Measurements from ENCODE around the gene SH3GLB1. TPM values are rescaled to one million over a fixed set of nuclear protein-coding genes. Genes with fewer than 3 reads are reported as not detected.

The SH3GLB1 gene
- total and polyA plus RNA-seq, 9 of the 15 experiments (the other 6 are each of a cell fraction or from before 2014, with no cell fraction given), result 8.6 to 34.2 (median 24.2) TPM

DNA sequence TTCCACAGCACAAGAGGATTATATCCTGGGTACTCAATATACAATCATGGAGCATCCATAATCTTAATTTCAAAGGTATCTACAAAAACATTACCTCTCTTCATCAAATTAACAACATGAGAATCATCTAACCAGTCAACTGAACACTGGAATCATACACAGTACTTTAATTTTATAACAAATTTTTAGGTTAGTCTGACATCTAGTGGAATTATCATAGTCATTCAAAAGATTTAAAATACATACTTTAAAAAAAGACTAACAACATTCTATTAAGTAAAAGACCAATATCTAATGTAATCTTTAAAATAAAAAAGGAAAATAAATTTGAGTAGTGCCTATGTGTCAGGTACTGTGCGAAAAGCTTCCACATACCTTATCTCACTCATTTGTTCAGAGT is 16.8 kb upstream of the SH3GLB1 start (continued):
- TF ChIP-seq ZNF696 (CRISPR knock-in tag; conservative IDR thresholded peaks at IDR 0.05) (no peak), NFIX (CRISPR knock-in tag; IDR thresholded peaks at IDR 0.05; ENCODE audit: low read depth) (no peak)

DNA sequence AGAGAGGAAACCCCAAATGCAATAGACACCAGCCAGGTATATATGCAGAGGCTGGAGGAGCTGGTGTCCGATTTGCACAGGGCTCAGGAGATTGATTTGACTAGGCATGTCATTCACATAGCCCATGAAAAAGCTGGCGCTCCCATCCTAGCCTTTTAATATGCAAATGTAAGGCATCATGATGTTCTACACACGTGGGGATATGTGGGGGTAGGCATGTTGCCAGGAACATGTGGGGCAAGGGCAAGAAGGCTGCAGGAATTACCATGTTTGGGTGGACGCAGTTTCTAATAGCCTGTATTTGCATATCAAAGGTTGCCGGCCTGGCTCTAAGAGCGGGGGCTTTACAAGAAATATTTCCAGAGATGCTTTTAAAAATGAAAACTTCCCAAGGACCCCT is 11.7 kb upstream of the SH3GLB1 start:
- H3K9me3 ChIP-seq (replicated peaks; ENCODE audit: control insufficient read depth, insufficient read depth, low read depth, low read length), result no peaks in the 10 kb centered on the region
- 1% methylated on average over 6 of the region's 6 CpGs for WGBS (ENCODE audit: insufficient coverage, low coverage, missing lambda C conversion rate)
- ATAC-seq (no peak), DNase-seq (ENCODE audit: extremely low read depth in 1 of 4, low spot score in 3 of 4) (no peak), FAIRE-seq (no peak)
- H3K4me2 ChIP-seq (ENCODE audit: insufficient read depth, low read length), result no peak overlapping the region
- H3K4me3 ChIP-seq, result no peak overlapping the region
- H3K4me1 ChIP-seq (replicated peaks in 1 of 2; ENCODE audit: control insufficient read depth in 2 of 2, insufficient read depth in 2 of 2, low read length in 2 of 2), result no peaks in the 10 kb centered on the region
- no peak overlapping the region for H3K9ac ChIP-seq (ENCODE audit: insufficient read depth in 1 of 2, low read depth in 2 of 2, low read length in 2 of 2)
- H3K9me1 ChIP-seq (ENCODE audit: control insufficient read depth, insufficient read depth, low read length), result no peaks in the 10 kb centered on the region
- no peaks in the 10 kb centered on the region for H3K79me2 ChIP-seq (ENCODE audit: control insufficient read depth, insufficient read depth, low read length)
- H3K27me3 ChIP-seq (ENCODE audit: control insufficient read depth in 2 of 2, insufficient read depth in 2 of 2, low read length in 2 of 2), result peaks cover 0 to 4% of the 10 kb centered on the region in 2 experiments; a peak in 2 of 5 replicates
- no peak overlapping the region for H2AFZ ChIP-seq (ENCODE audit: low read depth, low read length)
- intact Hi-C loops (cut with micrococcal nuclease), result no loop called here
- POLR2A ChIA-PET, result interaction anchor here (0.7 to 1.1 kb wide), 2 partner anchors 22 to 26 kb away, joined by 3 to 4 read pairs; no protein-coding TSS in a partner anchor
- no peak overlapping the region for H3K27ac ChIP-seq (ENCODE audit: extremely low read depth, low read depth, low read length)
- in situ Hi-C loops (cut with MboI), result no loop called here
- CTCF ChIA-PET (ENCODE audit: low intra/inter-chr PET ratio), result interaction anchor here (0.6 kb wide), 1 partner anchor 311 kb away, joined by 3 read pairs; no protein-coding TSS in a partner anchor
- no peaks in the 10 kb centered on the region for H3K36me3 ChIP-seq (ENCODE audit: control insufficient read depth, insufficient read depth, low read length)
- TF ChIP-seq ZNF384 (IDR thresholded peaks at IDR 0.05; ENCODE audit: low read depth, low read length) (no peak), ARNT (IDR thresholded peaks at IDR 0.05) (no peak)
- no TSS peak for BruUV-seq (replicated peaks)
- H4K20me1 ChIP-seq (replicated peaks; ENCODE audit: control insufficient read depth, insufficient read depth, low read length), result no peaks in the 10 kb centered on the region

DNA sequence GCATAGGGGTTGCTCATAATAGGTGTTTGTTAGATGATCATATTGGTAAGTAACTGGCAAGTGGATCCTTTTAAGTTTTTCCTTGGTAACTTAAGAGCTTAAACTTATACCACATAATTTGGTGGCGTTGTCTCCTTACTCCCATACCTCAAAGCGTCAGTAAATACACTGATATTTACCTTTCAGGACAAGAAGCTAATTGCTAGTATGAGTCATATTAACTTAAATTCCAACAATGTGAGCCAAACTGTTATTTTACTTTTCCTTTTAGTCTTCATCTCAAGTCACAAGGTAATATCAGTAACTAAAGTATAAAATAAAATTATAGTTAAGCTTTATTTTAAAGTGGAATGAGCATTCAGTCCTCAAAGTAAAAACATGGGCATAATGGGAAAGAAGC is 9.0 kb upstream of the SH3GLB1 start:
- no peak for FAIRE-seq
- no peaks in the 10 kb centered on the region; a peak in 1 of 5 replicates for H3K4me1 ChIP-seq (replicated peaks in 1 of 2; ENCODE audit: control insufficient read depth in 2 of 2, insufficient read depth in 2 of 2, low read length in 2 of 2)
- no peak overlapping the region for H3K4me3 ChIP-seq
- TF ChIP-seq, protein P1, sequence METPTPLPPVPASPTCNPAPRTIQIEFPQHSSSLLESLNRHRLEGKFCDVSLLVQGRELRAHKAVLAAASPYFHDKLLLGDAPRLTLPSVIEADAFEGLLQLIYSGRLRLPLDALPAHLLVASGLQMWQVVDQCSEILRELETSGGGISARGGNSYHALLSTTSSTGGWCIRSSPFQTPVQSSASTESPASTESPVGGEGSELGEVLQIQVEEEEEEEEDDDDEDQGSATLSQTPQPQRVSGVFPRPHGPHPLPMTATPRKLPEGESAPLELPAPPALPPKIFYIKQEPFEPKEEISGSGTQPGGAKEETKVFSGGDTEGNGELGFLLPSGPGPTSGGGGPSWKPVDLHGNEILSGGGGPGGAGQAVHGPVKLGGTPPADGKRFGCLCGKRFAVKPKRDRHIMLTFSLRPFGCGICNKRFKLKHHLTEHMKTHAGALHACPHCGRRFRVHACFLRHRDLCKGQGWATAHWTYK (CRISPR knock-in tag; IDR thresholded peaks at IDR 0.05), result no peak
- no peak for TF ChIP-seq ZNF696 (CRISPR knock-in tag; conservative IDR thresholded peaks at IDR 0.05)
- H3K4me2 ChIP-seq (ENCODE audit: insufficient read depth, low read length), result no peak overlapping the region
- DNase-seq (ENCODE audit: extremely low read depth in 1 of 4, low spot score in 3 of 4), result no peak
- H4K20me1 ChIP-seq (replicated peaks; ENCODE audit: control insufficient read depth, insufficient read depth, low read length), result no peaks in the 10 kb centered on the region
- H3K27ac ChIP-seq (ENCODE audit: extremely low read depth, low read depth, low read length), result no peak overlapping the region
- H3K79me2 ChIP-seq (ENCODE audit: control insufficient read depth, insufficient read depth, low read length), result no peaks in the 10 kb centered on the region
- WGBS (ENCODE audit: insufficient coverage, low coverage, missing lambda C conversion rate), result 0% methylated on average over 2 of the region's 2 CpGs
- no peaks in the 10 kb centered on the region for H3K36me3 ChIP-seq (ENCODE audit: control insufficient read depth, insufficient read depth, low read length)
- CTCF ChIA-PET (ENCODE audit: low intra/inter-chr PET ratio), result no interaction called here
- peaks cover 0 to 4% of the 10 kb centered on the region in 2 experiments; a peak in 2 of 5 replicates for H3K27me3 ChIP-seq (ENCODE audit: control insufficient read depth in 2 of 2, insufficient read depth in 2 of 2, low read length in 2 of 2)
- no peak overlapping the region for H2AFZ ChIP-seq (ENCODE audit: low read depth, low read length)
- intact Hi-C loops (cut with micrococcal nuclease), result no loop called here
- no peak for ATAC-seq
- no peaks in the 10 kb centered on the region for H3K9me1 ChIP-seq (ENCODE audit: control insufficient read depth, insufficient read depth, low read length)
- POLR2A ChIA-PET, result interaction anchor here (0.6 to 1.1 kb wide), 3 partner anchors 9 to 10 kb away, joined by 3 read pairs; partner anchors contain the start of gene SH3GLB1
- no peak overlapping the region for H3K9ac ChIP-seq (ENCODE audit: insufficient read depth in 1 of 2, low read depth in 2 of 2, low read length in 2 of 2)
- in situ Hi-C loops (cut with MboI), result no loop called here
- no peaks in the 10 kb centered on the region for H3K9me3 ChIP-seq (replicated peaks; ENCODE audit: control insufficient read depth, insufficient read depth, low read depth, low read length)
- BruUV-seq (replicated peaks), result no TSS peak

Measured in K562 (cell line).